HepG2 (cell line): Measurements from ENCODE around the gene CAMKMT. TPM values are rescaled to one million over a fixed set of nuclear protein-coding genes. Genes with fewer than 3 reads are reported as not detected.
A peak's percentile ranks its signal among the peaks of the same experiment; 100 is the strongest.

Experiments used
- ASH2L ChIP-seq: fragments of 300-600, 200-600 bp; sonication (generic); IDR thresholded peaks from 2 replicates; pipeline ENCODE4 v1.7.0; 2017; ENCODE audit warnings: low read depth, mild to moderate bottlenecking, moderate library complexity, mixed read lengths, low read length; ENCODE audit not compliant: insufficient read length
- ATF2 ChIP-seq: sonication (generic); formaldehyde crosslinking; IDR thresholded peaks from 2 replicates; pipeline ENCODE4 v1.4.0; 2020; ENCODE audit warnings: missing genetic modification reagents
- ETV5 ChIP-seq: IDR thresholded peaks from 2 replicates; pipeline ENCODE4 v1.6.1; 2018; ENCODE audit warnings: missing biosample characterization, missing genetic modification reagents, inconsistent platforms, borderline replicate concordance
- HCFC1 ChIP-seq: fragments of 150-350 bp; IDR thresholded peaks from 2 replicates; pipeline ENCODE4 v1.6.1; 2014; ENCODE audit warnings: low read depth, low read length
- HMG20A ChIP-seq: IDR thresholded peaks from 2 replicates; pipeline ENCODE4 v1.6.1; 2016; ENCODE audit warnings: borderline replicate concordance
- IRF1 ChIP-seq: sonication (generic); formaldehyde crosslinking; IDR thresholded peaks from 2 replicates; pipeline ENCODE4 v1.4.0; 2020; ENCODE audit warnings: low read depth, mild to moderate bottlenecking, missing genetic modification reagents
- NCOR1 ChIP-seq: fragments of 200-600 bp; sonication (generic); IDR thresholded peaks from 2 replicates; pipeline ENCODE4 v1.7.0; 2017; ENCODE audit warnings: antibody characterized with exemption, low read length, borderline replicate concordance
- NR2F2 ChIP-seq: IDR thresholded peaks from 2 replicates; pipeline ENCODE4 v1.6.1; 2012; ENCODE audit warnings: low read depth, inconsistent platforms, borderline replicate concordance
- SNRNP70 ChIP-seq: fragments of 200-400 bp; formaldehyde crosslinking; IDR thresholded peaks from 2 replicates; pipeline ENCODE4 v1.6.1; 2017; ENCODE audit warnings: mild to moderate bottlenecking, low read depth, low read length, moderate library complexity
- SPEN ChIP-seq: sonication (generic); formaldehyde crosslinking; IDR thresholded peaks from 2 replicates; pipeline ENCODE4 v1.5.1; 2020; ENCODE audit warnings: low read depth, mild to moderate bottlenecking, missing genetic modification reagents
- ZBTB3 ChIP-seq: sonication (generic); formaldehyde crosslinking; IDR thresholded peaks from 2 replicates; pipeline ENCODE4 v1.4.0; 2020; ENCODE audit warnings: low read depth, mild to moderate bottlenecking, moderate library complexity, missing genetic modification reagents, borderline replicate concordance
- ZBTB43 ChIP-seq: sonication (generic); formaldehyde crosslinking; conservative IDR thresholded peaks from 2 replicates; pipeline ENCODE4 v1.4.0; 2020; ENCODE audit warnings: missing genetic modification reagents
- ZNF550 ChIP-seq: sonication (generic); formaldehyde crosslinking; IDR thresholded peaks from 2 replicates; pipeline ENCODE4 v1.4.0; 2020; ENCODE audit warnings: mild to moderate bottlenecking, missing genetic modification reagents, borderline replicate concordance
- ZNF552 ChIP-seq: sonication (generic); formaldehyde crosslinking; IDR thresholded peaks from 2 replicates; pipeline ENCODE4 v1.9.0; 2022; ENCODE audit warnings: missing genetic modification reagents, mild to moderate bottlenecking, borderline replicate concordance
- ZNF557 ChIP-seq: sonication (generic); formaldehyde crosslinking; IDR thresholded peaks from 2 replicates; pipeline ENCODE4 v1.4.0; 2020; ENCODE audit warnings: missing genetic modification reagents
- ZNF597 ChIP-seq: sonication (generic); formaldehyde crosslinking; IDR thresholded peaks from 2 replicates; pipeline ENCODE4 v1.5.0; 2020; ENCODE audit warnings: missing genetic modification reagents
- ZNF710 ChIP-seq: sonication (generic); formaldehyde crosslinking; IDR thresholded peaks from 2 replicates; pipeline ENCODE4 v1.5.0; 2020; ENCODE audit warnings: mild to moderate bottlenecking, missing genetic modification reagents, borderline replicate concordance
- ZNF792 ChIP-seq: IDR thresholded peaks from 2 replicates; pipeline ENCODE4 v1.6.1; 2016
- ZNF891 ChIP-seq: sonication (generic); formaldehyde crosslinking; IDR thresholded peaks from 2 replicates; pipeline ENCODE4 v1.5.0; 2020; ENCODE audit warnings: mild to moderate bottlenecking, missing genetic modification reagents
- ZSCAN30 ChIP-seq: sonication (generic); formaldehyde crosslinking; IDR thresholded peaks from 2 replicates; pipeline ENCODE4 v1.5.0; 2020; ENCODE audit warnings: mild to moderate bottlenecking, missing genetic modification reagents
- polyA plus RNA-seq, 8 experiments: library from polyadenylated mRNA; depleted of rRNA in 3 of 8; stranded (reverse) in 7 of 8; unstranded in 1 of 8; fragments of >200 nt; fragmentation: Illumina TruSeq in 4 of 8; extraction: Trizol in 4 of 8; gene quantifications; 2 replicates each; pipeline versions ENCODE4 v1.2.1 to v1.2.3, GENCODE V29; 2011 to 2016; ENCODE audit warnings: low read depth in 4 of 8, missing spikeins in 1 of 8, mixed read lengths in 1 of 8; ENCODE audit not compliant: insufficient read depth in 1 of 8
- total RNA-seq, 5 experiments: library from RNA; depleted of rRNA; stranded (reverse); fragments of >200 nt; fragmentation: Illumina TruSeq; extraction: Trizol; gene quantifications; 2 replicates each; pipeline ENCODE4 v1.2.3, GENCODE V29; 2016; ENCODE audit warnings: low read depth in 1 of 5

Gene CAMKMT
- total and polyA plus RNA-seq, 2 of the 13 experiments (the other 11 are each of a cell fraction or from before 2014, with no cell fraction given), result 6.9 to 20.8 TPM

GRCh38 chr2:44361330-44362206 is at the start of gene CAMKMT, which contains the start of gene PREPL (continued):
- TF ChIP-seq ZNF710 (CRISPR knock-in tag) (peak; percentile 84; the same call in 1 of the 2 replicates), ZNF550 (CRISPR knock-in tag) (0 out of 2 replicates have a peak, but pooled peaks have one; percentile 49), SPEN (CRISPR knock-in tag) (no peak; the same call in 1 of the 2 replicates), ZNF597 (CRISPR knock-in tag) (no peak), ZSCAN30 (no peak; the same call in 1 of the 2 replicates), ZBTB3 (CRISPR knock-in tag) (peak; percentile 82; the same call in 1 of the 2 replicates), ZNF792 (no peak; the same call in none of the 2 replicates), ASH2L (peak; percentile 94), SNRNP70 (no peak), ATF2 (peak; percentile 79), NCOR1 (peak; percentile 67; the same call in 1 of the 2 replicates), NR2F2 (no peak), ZNF891 (CRISPR knock-in tag) (peak; percentile 96), ZBTB43 (no peak), IRF1 (CRISPR knock-in tag) (peak; percentile 5; the same call in 1 of the 2 replicates), HCFC1 (peak; percentile 68), ETV5 (CRISPR knock-in tag) (peak; percentile 77), HMG20A (no peak), ZNF552 (peak; percentile 77; the same call in 1 of the 2 replicates), ZNF557 (CRISPR knock-in tag) (peak; percentile 79; the same call in 1 of the 2 replicates)
